ENCODE results near the gene PCDH15. TPM values are rescaled to one million over a fixed set of nuclear protein-coding genes. Genes with fewer than 3 reads are reported as not detected.

PCDH15 gene
- polyA plus RNA-seq, 1 of the 3 experiments (the other 2 are of a cell fraction), result 0.03 TPM

DNA sequence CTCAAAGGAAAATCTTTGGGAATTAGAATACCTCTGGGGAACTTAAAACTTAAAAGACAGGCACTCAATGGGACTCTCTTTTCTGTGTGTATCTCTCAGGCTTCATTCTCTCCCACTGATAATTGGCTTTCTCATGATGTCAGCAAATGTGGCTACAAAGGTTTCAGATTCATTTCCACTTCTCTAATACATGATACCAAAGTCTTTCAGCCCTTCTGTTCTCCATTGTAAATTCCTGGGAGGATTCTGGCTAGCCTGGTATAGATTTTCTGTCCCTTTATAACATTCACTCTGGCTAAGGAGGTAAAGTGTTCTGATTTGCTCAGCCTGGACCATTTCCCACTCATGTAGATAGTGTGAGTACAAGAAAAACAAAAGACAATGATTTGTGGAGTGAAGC, 606.2 kb downstream of the PCDH15 start:
- ChIA-PET CTCF (no interaction called here), POLR2A (no interaction called here)
- Histone ChIP-seq H3K27me3 (ENCODE audit: insufficient read depth) (no peaks in the 10 kb centered on the region), H3K27ac (ENCODE audit: low read depth in 2 of 2, low read length in 1 of 2) (no peak overlapping the region), H4K20me1 (ENCODE audit: insufficient read depth) (no peaks in the 10 kb centered on the region), H3K9me2 (no peaks in the 10 kb centered on the region), H3K9me3 (no peaks in the 10 kb centered on the region), H3K9ac (no peak overlapping the region), H3F3A (replicated peaks; ENCODE audit: insufficient read depth) (no peaks in the 10 kb centered on the region), H3K4me3 (ENCODE audit: low read depth in 2 of 2, low read length in 1 of 2) (no peak overlapping the region), H2AFZ (ENCODE audit: low read depth) (no peak overlapping the region), H3K4me2 (no peak overlapping the region), H3K79me2 (ENCODE audit: insufficient read depth) (no peaks in the 10 kb centered on the region), H3K4me1 (ENCODE audit: control insufficient read depth in 1 of 2, insufficient read depth in 2 of 2, low read depth in 1 of 2, low read length in 1 of 2) (no peaks in the 10 kb centered on the region), H3K36me3 (replicated peaks in 1 of 2; ENCODE audit: control insufficient read depth in 1 of 2, insufficient read depth in 2 of 2, low read length in 1 of 2) (no peaks in the 10 kb centered on the region)
- TF ChIP-seq CHD2 (IDR thresholded peaks at IDR 0.05; ENCODE audit: low read length, partially characterized antibody) (no peak), TCF12 (IDR thresholded peaks at IDR 0.05) (no peak), FOSL2 (IDR thresholded peaks at IDR 0.05; ENCODE audit: borderline replicate concordance, low read depth) (no peak), RXRA (IDR thresholded peaks at IDR 0.05; ENCODE audit: borderline replicate concordance, low read depth) (no peak), FOXJ3 (CRISPR knock-in tag; IDR thresholded peaks at IDR 0.05) (no peak), TAF1 (IDR thresholded peaks at IDR 0.05; ENCODE audit: borderline replicate concordance, low read depth, low read length) (no peak), RCOR1 (IDR thresholded peaks at IDR 0.05; ENCODE audit: low read length) (no peak), RFX5 (IDR thresholded peaks at IDR 0.05; ENCODE audit: low read length) (no peak), MEF2A (IDR thresholded peaks at IDR 0.05; ENCODE audit: borderline replicate concordance, low read depth) (no peak), EP300 (IDR thresholded peaks at IDR 0.05; ENCODE audit: borderline replicate concordance in 1 of 2, low read depth in 1 of 2, low read length in 1 of 2) (no peak), JUND (IDR thresholded peaks at IDR 0.05) (no peak), TEAD4 (IDR thresholded peaks at IDR 0.05; ENCODE audit: borderline replicate concordance, insufficient read depth) (no peak), YY1 (IDR thresholded peaks at IDR 0.05; ENCODE audit: low read depth) (no peak), NFIC (IDR thresholded peaks at IDR 0.05; ENCODE audit: borderline replicate concordance) (no peak)
- TF ChIP-seq, protein P1, sequence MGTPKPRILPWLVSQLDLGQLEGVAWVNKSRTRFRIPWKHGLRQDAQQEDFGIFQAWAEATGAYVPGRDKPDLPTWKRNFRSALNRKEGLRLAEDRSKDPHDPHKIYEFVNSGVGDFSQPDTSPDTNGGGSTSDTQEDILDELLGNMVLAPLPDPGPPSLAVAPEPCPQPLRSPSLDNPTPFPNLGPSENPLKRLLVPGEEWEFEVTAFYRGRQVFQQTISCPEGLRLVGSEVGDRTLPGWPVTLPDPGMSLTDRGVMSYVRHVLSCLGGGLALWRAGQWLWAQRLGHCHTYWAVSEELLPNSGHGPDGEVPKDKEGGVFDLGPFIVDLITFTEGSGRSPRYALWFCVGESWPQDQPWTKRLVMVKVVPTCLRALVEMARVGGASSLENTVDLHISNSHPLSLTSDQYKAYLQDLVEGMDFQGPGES (IDR thresholded peaks at IDR 0.05; ENCODE audit: low read depth, low read length), result no peak
- TF ChIP-seq, protein P2, sequence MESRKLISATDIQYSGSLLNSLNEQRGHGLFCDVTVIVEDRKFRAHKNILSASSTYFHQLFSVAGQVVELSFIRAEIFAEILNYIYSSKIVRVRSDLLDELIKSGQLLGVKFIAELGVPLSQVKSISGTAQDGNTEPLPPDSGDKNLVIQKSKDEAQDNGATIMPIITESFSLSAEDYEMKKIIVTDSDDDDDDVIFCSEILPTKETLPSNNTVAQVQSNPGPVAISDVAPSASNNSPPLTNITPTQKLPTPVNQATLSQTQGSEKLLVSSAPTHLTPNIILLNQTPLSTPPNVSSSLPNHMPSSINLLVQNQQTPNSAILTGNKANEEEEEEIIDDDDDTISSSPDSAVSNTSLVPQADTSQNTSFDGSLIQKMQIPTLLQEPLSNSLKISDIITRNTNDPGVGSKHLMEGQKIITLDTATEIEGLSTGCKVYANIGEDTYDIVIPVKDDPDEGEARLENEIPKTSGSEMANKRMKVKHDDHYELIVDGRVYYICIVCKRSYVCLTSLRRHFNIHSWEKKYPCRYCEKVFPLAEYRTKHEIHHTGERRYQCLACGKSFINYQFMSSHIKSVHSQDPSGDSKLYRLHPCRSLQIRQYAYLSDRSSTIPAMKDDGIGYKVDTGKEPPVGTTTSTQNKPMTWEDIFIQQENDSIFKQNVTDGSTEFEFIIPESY (IDR thresholded peaks at IDR 0.05; ENCODE audit: borderline replicate concordance, low read depth), result no peak
- TF ChIP-seq, protein P3, sequence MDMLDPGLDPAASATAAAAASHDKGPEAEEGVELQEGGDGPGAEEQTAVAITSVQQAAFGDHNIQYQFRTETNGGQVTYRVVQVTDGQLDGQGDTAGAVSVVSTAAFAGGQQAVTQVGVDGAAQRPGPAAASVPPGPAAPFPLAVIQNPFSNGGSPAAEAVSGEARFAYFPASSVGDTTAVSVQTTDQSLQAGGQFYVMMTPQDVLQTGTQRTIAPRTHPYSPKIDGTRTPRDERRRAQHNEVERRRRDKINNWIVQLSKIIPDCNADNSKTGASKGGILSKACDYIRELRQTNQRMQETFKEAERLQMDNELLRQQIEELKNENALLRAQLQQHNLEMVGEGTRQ (IDR thresholded peaks at IDR 0.05; ENCODE audit: borderline replicate concordance, low read depth, low read length), result no peak
- DNase-seq, result no peak
